Measurements from ENCODE around the gene NPRL2.

The NPRL2 gene

GRCh38 chr3:50385754-50386153 is 35.2 kb upstream of the NPRL2 start:
- no peaks in the 10 kb centered on the region for H3K36me3 ChIP-seq (ENCODE audit: control insufficient read depth, insufficient read depth, low read length)
- 92% methylated on average over 12 to 13 of the region's 13 CpGs for WGBS, 2 experiments

GRCh38 chr3:50383750-50384149 is 33.2 kb upstream of the NPRL2 start:
- no peaks in the 10 kb centered on the region for H3K4me1 ChIP-seq (ENCODE audit: control insufficient read depth, insufficient read depth, low read length)
- H3K27ac ChIP-seq (ENCODE audit: insufficient read depth, low read depth, low read length, poor library complexity, severe bottlenecking): no peak overlapping the region
- no peaks in the 10 kb centered on the region for H3K9me3 ChIP-seq (ENCODE audit: control insufficient read depth, low read length)
- 90 to 94% methylated on average over 6 of the region's 6 CpGs for WGBS, 2 experiments
- no peaks in the 10 kb centered on the region for H3K36me3 ChIP-seq (ENCODE audit: control insufficient read depth, insufficient read depth, low read length)
- H3K27me3 ChIP-seq (ENCODE audit: control insufficient read depth, insufficient read depth, low read length, poor library complexity, severe bottlenecking): no peaks in the 10 kb centered on the region
- no peak overlapping the region for H3K4me3 ChIP-seq (ENCODE audit: insufficient read depth, low read depth, low read length)

More at GRCh38 chr3:50385754-50386153, 35.2 kb upstream of the NPRL2 start:
- Histone ChIP-seq H3K27me3 (ENCODE audit: control insufficient read depth, insufficient read depth, low read length, poor library complexity, severe bottlenecking) (no peaks in the 10 kb centered on the region), H3K4me3 (ENCODE audit: insufficient read depth, low read depth, low read length) (no peak overlapping the region), H3K9me3 (ENCODE audit: control insufficient read depth, low read length) (no peaks in the 10 kb centered on the region), H3K27ac (ENCODE audit: insufficient read depth, low read depth, low read length, poor library complexity, severe bottlenecking) (no peak overlapping the region), H3K4me1 (ENCODE audit: control insufficient read depth, insufficient read depth, low read length) (no peaks in the 10 kb centered on the region)

- Histone ChIP-seq H3K27me3 (ENCODE audit: control insufficient read depth, insufficient read depth, low read length, poor library complexity, severe bottlenecking) (no peaks in the 10 kb centered on the region), H3K9me3 (ENCODE audit: control insufficient read depth, low read length) (no peaks in the 10 kb centered on the region), H3K4me1 (ENCODE audit: control insufficient read depth, insufficient read depth, low read length) (no peaks in the 10 kb centered on the region), H3K4me3 (ENCODE audit: insufficient read depth, low read depth, low read length) (no peak overlapping the region), H3K27ac (ENCODE audit: insufficient read depth, low read depth, low read length, poor library complexity, severe bottlenecking) (no peak overlapping the region), H3K36me3 (ENCODE audit: control insufficient read depth, insufficient read depth, low read length) (no peaks in the 10 kb centered on the region)
- WGBS, 2 experiments: 90 to 91% methylated on average over 12 of the region's 12 CpGs
Measured at GRCh38 chr3:50382722-50383121, 32.1 kb upstream of the NPRL2 start.

GRCh38 chr3:50381383-50381782 is 30.8 kb upstream of the NPRL2 start:
- H3K9me3 ChIP-seq (ENCODE audit: control insufficient read depth, low read length): no peaks in the 10 kb centered on the region
- no peak overlapping the region for H3K4me3 ChIP-seq (ENCODE audit: insufficient read depth, low read depth, low read length)
- H3K27ac ChIP-seq (ENCODE audit: insufficient read depth, low read depth, low read length, poor library complexity, severe bottlenecking): no peak overlapping the region
- H3K36me3 ChIP-seq (ENCODE audit: control insufficient read depth, insufficient read depth, low read length): no peaks in the 10 kb centered on the region
- no peaks in the 10 kb centered on the region for H3K27me3 ChIP-seq (ENCODE audit: control insufficient read depth, insufficient read depth, low read length, poor library complexity, severe bottlenecking)
- no peaks in the 10 kb centered on the region for H3K4me1 ChIP-seq (ENCODE audit: control insufficient read depth, insufficient read depth, low read length)
- 92 to 95% methylated on average over 4 of the region's 4 CpGs for WGBS, 2 experiments

GRCh38 chr3:50380405-50381085 is 30.0 kb upstream of the NPRL2 start:
- no peaks in the 10 kb centered on the region for H3K27me3 ChIP-seq (ENCODE audit: control insufficient read depth, insufficient read depth, low read length, poor library complexity, severe bottlenecking)
- no peak overlapping the region for H3K4me3 ChIP-seq (ENCODE audit: insufficient read depth, low read depth, low read length)
- WGBS, 2 experiments: 91 to 92% methylated on average over 17 of the region's 17 CpGs
- no peak overlapping the region for H3K27ac ChIP-seq (ENCODE audit: insufficient read depth, low read depth, low read length, poor library complexity, severe bottlenecking)
- H3K4me1 ChIP-seq (ENCODE audit: control insufficient read depth, insufficient read depth, low read length): no peaks in the 10 kb centered on the region
- no peaks in the 10 kb centered on the region for H3K9me3 ChIP-seq (ENCODE audit: control insufficient read depth, low read length)
- no peaks in the 10 kb centered on the region for H3K36me3 ChIP-seq (ENCODE audit: control insufficient read depth, insufficient read depth, low read length)

- peaks cover 11% of the 10 kb centered on the region for H3K4me1 ChIP-seq (ENCODE audit: control insufficient read depth, insufficient read depth, low read length)
- H3K27me3 ChIP-seq (ENCODE audit: control insufficient read depth, insufficient read depth, low read length, poor library complexity, severe bottlenecking): no peaks in the 10 kb centered on the region
- H3K36me3 ChIP-seq (ENCODE audit: control insufficient read depth, insufficient read depth, low read length): no peaks in the 10 kb centered on the region
- no peak overlapping the region for H3K27ac ChIP-seq (ENCODE audit: insufficient read depth, low read depth, low read length, poor library complexity, severe bottlenecking)
- no peaks in the 10 kb centered on the region for H3K9me3 ChIP-seq (ENCODE audit: control insufficient read depth, low read length)
- 93% methylated on average over 17 of the region's 17 CpGs for WGBS, 2 experiments
- no peak overlapping the region for H3K4me3 ChIP-seq (ENCODE audit: insufficient read depth, low read depth, low read length)
Measured at GRCh38 chr3:50378757-50379156, 28.2 kb upstream of the NPRL2 start.

- Histone ChIP-seq H3K4me3 (ENCODE audit: insufficient read depth, low read depth, low read length) (no peak overlapping the region), H3K9me3 (ENCODE audit: control insufficient read depth, low read length) (no peaks in the 10 kb centered on the region), H3K36me3 (ENCODE audit: control insufficient read depth, insufficient read depth, low read length) (no peaks in the 10 kb centered on the region), H3K27me3 (ENCODE audit: control insufficient read depth, insufficient read depth, low read length, poor library complexity, severe bottlenecking) (no peaks in the 10 kb centered on the region), H3K4me1 (ENCODE audit: control insufficient read depth, insufficient read depth, low read length) (peaks cover 14% of the 10 kb centered on the region), H3K27ac (ENCODE audit: insufficient read depth, low read depth, low read length, poor library complexity, severe bottlenecking) (no peak overlapping the region)
- 89% methylated on average over 6 of the region's 6 CpGs for WGBS, 2 experiments
Measured at GRCh38 chr3:50378024-50378423, 27.4 kb upstream of the NPRL2 start.

- Histone ChIP-seq H3K9me3 (ENCODE audit: control insufficient read depth, low read length) (no peaks in the 10 kb centered on the region), H3K4me1 (ENCODE audit: control insufficient read depth, insufficient read depth, low read length) (peaks cover 39% of the 10 kb centered on the region), H3K27me3 (ENCODE audit: control insufficient read depth, insufficient read depth, low read length, poor library complexity, severe bottlenecking) (no peaks in the 10 kb centered on the region), H3K27ac (ENCODE audit: insufficient read depth, low read depth, low read length, poor library complexity, severe bottlenecking) (no peak overlapping the region), H3K4me3 (ENCODE audit: insufficient read depth, low read depth, low read length) (no peak overlapping the region), H3K36me3 (ENCODE audit: control insufficient read depth, insufficient read depth, low read length) (no peaks in the 10 kb centered on the region)
- WGBS, 2 experiments: 69 to 73% methylated on average over 7 of the region's 7 CpGs
Measured at GRCh38 chr3:50375258-50375931, 24.8 kb upstream of the NPRL2 start.

- H3K36me3 ChIP-seq (ENCODE audit: control insufficient read depth, insufficient read depth, low read length): no peaks in the 10 kb centered on the region
- H3K27me3 ChIP-seq (ENCODE audit: control insufficient read depth, insufficient read depth, low read length, poor library complexity, severe bottlenecking): no peaks in the 10 kb centered on the region
- WGBS, 2 experiments: 73 to 78% methylated on average over 22 of the region's 22 CpGs
- H3K27ac ChIP-seq (ENCODE audit: insufficient read depth, low read depth, low read length, poor library complexity, severe bottlenecking): no peak overlapping the region
- no peak overlapping the region for H3K4me3 ChIP-seq (ENCODE audit: insufficient read depth, low read depth, low read length)
- peaks cover 39% of the 10 kb centered on the region for H3K4me1 ChIP-seq (ENCODE audit: control insufficient read depth, insufficient read depth, low read length)
- no peaks in the 10 kb centered on the region for H3K9me3 ChIP-seq (ENCODE audit: control insufficient read depth, low read length)
Measured at GRCh38 chr3:50374363-50375257, 24.0 kb upstream of the NPRL2 start.

All from ectodermal cell (in vitro differentiated cells).